Measurements from ENCODE around the gene DNAJC1. TPM values are rescaled to one million over a fixed set of nuclear protein-coding genes. Genes with fewer than 3 reads are reported as not detected.

DNAJC1 gene
- total RNA-seq, 1 experiment from 2014 or later, result 22.0 TPM

GRCh38 chr10:21769041-21769440 is 234.5 kb downstream of the DNAJC1 start:
- no peak for DNase-seq (ENCODE audit: low spot score)

GRCh38 chr10:21764466-21765189 is 238.9 kb downstream of the DNAJC1 start:
- no peak for DNase-seq (ENCODE audit: low spot score)

- no peak for DNase-seq (ENCODE audit: low spot score)
Observed at GRCh38 chr10:21760332-21760731, 243.2 kb downstream of the DNAJC1 start.

- DNase-seq (ENCODE audit: low spot score), result no peak
Observed at GRCh38 chr10:21759232-21759631, 244.3 kb downstream of the DNAJC1 start.

- DNase-seq (ENCODE audit: low spot score), result no peak
Observed at GRCh38 chr10:21758696-21759095, 244.8 kb downstream of the DNAJC1 start.

GRCh38 chr10:21758239-21758638 is 245.3 kb downstream of the DNAJC1 start:
- DNase-seq (ENCODE audit: low spot score), result no peak

- DNase-seq (ENCODE audit: low spot score), result no peak
Observed at GRCh38 chr10:21757185-21757901, 246.2 kb downstream of the DNAJC1 start.

GRCh38 chr10:21756707-21757106 is 246.8 kb downstream of the DNAJC1 start:
- DNase-seq (ENCODE audit: low spot score), result no peak

- no peak for DNase-seq (ENCODE audit: low spot score)
Observed at GRCh38 chr10:21754410-21755011, 249.0 kb downstream of the DNAJC1 start.

- DNase-seq (ENCODE audit: low spot score), result no peak
Observed at GRCh38 chr10:21753497-21754270, 249.8 kb downstream of the DNAJC1 start.

GRCh38 chr10:21751341-21752310 is 251.9 kb downstream of the DNAJC1 start:
- DNase-seq (ENCODE audit: low spot score), result peak; percentile 25

GRCh38 chr10:21750424-21750823 is 253.1 kb downstream of the DNAJC1 start:
- DNase-seq (ENCODE audit: low spot score), result no peak

- no peak for DNase-seq (ENCODE audit: low spot score)
Observed at GRCh38 chr10:21749788-21750187, 253.7 kb downstream of the DNAJC1 start.

- no peak for DNase-seq (ENCODE audit: low spot score)
Observed at GRCh38 chr10:21747809-21748208, 255.7 kb downstream of the DNAJC1 start.

GRCh38 chr10:21746118-21746517 is 257.4 kb downstream of the DNAJC1 start:
- DNase-seq (ENCODE audit: low spot score), result no peak

- DNase-seq (ENCODE audit: low spot score), result peak; percentile 59
Observed at GRCh38 chr10:21744223-21744622, 259.3 kb downstream of the DNAJC1 start.

GRCh38 chr10:21742740-21743412 is 260.7 kb downstream of the DNAJC1 start:
- peak; percentile 32 for DNase-seq (ENCODE audit: low spot score)

- no peak for DNase-seq (ENCODE audit: low spot score)
Observed at GRCh38 chr10:21740989-21741388, 262.5 kb downstream of the DNAJC1 start.

GRCh38 chr10:21737106-21737505 is 266.4 kb downstream of the DNAJC1 start:
- DNase-seq (ENCODE audit: low spot score), result no peak

- peak; percentile 24 for DNase-seq (ENCODE audit: low spot score)
Observed at GRCh38 chr10:21733710-21734109, 269.8 kb downstream of the DNAJC1 start.
